ENCODE measurements around the gene PIWIL1.

- TF ChIP-seq GATA2 (CRISPR knock-in tag; IDR thresholded peaks at IDR 0.05) (peak; percentile 87), PBX3 (IDR thresholded peaks at IDR 0.05) (no peak)
Observed at GRCh38 chr12:130322263-130322662, 15.4 kb upstream of the PIWIL1 start.
